ENCODE data around the gene PCP2.

The PCP2 gene

GRCh38 chr19:7596211-7596937, 37.1 kb downstream of the PCP2 start:
- DNase-seq (ENCODE audit: low spot score), result no peak

DNA sequence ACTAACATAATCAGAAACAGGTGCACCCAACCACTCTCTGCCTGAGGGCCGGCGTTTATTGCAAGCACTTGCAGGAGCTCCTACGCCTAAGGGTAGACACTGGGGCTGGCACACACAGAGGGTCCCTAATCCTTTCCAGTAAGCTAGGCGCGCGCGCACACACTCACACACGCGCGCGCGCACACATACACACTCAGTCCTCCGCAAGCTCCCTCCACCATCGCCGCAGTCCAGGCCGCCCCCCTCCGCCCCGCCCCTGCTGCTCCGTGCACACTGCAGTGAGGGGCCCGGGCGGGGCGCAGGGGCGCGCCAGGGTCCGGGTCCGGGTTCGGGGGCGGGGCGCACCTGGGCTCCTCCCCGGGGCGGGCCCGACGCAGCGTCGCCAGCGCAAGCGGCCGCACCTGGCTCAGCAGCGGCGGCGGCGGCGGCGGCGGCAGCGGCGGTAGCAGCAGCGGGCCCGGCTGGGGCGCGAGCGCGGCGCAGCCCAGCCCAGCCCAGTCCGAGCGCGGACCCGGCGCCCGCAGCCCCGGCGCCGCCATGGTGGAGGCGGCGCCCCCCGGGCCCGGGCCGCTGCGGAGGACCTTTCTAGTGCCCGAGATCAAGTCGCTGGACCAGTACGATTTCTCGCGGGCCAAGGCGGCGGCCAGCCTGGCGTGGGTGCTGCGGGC, 37.9 kb downstream of the PCP2 start, which contains the start of gene CAMSAP3:
Gene CAMSAP3, plus strand, starts transcription at position 398 of the 668 bp plus-strand sequence. Its CDS starts 140 bp downstream, at position 538.
- peak; percentile 72 for DNase-seq (ENCODE audit: low spot score)

GRCh38 chr19:7590256-7590655, 43.3 kb downstream of the PCP2 start:
- no peak for DNase-seq (ENCODE audit: low spot score)

DNA sequence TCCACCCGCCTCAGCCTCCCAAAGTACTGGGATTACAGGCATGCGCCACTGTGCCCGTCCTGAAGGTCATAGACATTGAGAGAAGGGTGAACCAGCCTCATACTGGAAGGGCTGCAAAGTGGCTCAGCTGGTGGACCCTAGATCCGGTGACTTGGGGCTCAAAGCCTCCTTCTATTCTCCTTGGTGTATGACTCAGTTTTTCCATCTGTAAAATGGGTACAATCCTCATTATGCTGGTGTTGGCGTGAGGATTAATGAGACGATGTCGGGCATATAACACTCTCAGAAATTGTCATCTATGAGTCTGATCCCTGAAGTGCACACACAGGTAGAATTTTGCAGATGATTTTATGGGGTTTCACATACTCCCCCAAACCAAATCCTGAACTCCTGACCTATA, 43.7 kb downstream of the PCP2 start:
- no peak for DNase-seq (ENCODE audit: low spot score)

DNA sequence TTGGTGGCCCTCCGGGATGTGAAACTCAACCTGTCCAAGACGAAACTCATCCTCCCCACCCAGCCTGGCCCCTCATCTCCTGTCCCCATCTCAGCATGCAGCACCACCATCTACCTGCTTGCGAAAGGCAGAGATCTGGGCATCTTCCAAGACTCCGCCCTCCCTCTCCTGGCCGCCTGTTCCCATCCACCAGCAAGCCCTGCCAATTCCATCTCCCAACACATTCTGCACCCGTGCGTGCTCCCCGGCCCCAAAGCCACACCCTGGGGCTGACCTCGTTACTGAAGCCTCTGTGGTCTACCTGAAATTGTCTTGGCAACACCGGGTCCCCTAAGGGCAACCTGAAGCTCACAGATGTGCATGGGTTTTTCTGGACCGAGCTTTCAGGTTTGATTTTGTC, 51.1 kb downstream of the PCP2 start:
- DNase-seq (ENCODE audit: low spot score), result no peak
